GM12878 (cell line): Measurements from ENCODE around the gene TRIM6. TPM values are rescaled to one million over a fixed set of nuclear protein-coding genes. Genes with fewer than 3 reads are reported as not detected.
A peak's percentile ranks its signal among the peaks of the same experiment; 100 is the strongest.

Experiments
- ATF2 ChIP-seq: IDR thresholded peaks from 2 replicates; pipeline ENCODE4 v1.6.1; 2012; ENCODE audit warnings: low read length, inconsistent platforms
- CBX5 ChIP-seq: sonication (generic); IDR thresholded peaks from 2 replicates; pipeline ENCODE4 v1.6.1; 2016; ENCODE audit warnings: low read depth, moderate library complexity, mild to moderate bottlenecking, inconsistent platforms
- CUX1 ChIP-seq: IDR thresholded peaks from 2 replicates; pipeline ENCODE4 v1.6.1; 2012; ENCODE audit warnings: improper control_type of control experiment, low read depth, low read length; ENCODE audit not compliant: insufficient replicate concordance
- PKNOX1 ChIP-seq: fragments of 450-650 bp; IDR thresholded peaks from 2 replicates; pipeline ENCODE4 v1.6.1; 2016; ENCODE audit warnings: mild to moderate bottlenecking
- SIN3A ChIP-seq: IDR thresholded peaks from 2 replicates; pipeline ENCODE4 v1.6.1; 2012; ENCODE audit warnings: low read depth, low read length, improper control_type of control experiment
- SP1 ChIP-seq: IDR thresholded peaks from one replicate; pipeline ENCODE4 v1.6.1; 2011; ENCODE audit warnings: low read depth, low read length
- TCF7 ChIP-seq: IDR thresholded peaks from 2 replicates; pipeline ENCODE4 v1.6.1; 2014; ENCODE audit warnings: antibody characterized with exemption, borderline replicate concordance
- ZBTB11 ChIP-seq: fragments of 450-650 bp; formaldehyde crosslinking; IDR thresholded peaks from 2 replicates; pipeline ENCODE4 v1.5.0; 2022; ENCODE audit warnings: mild to moderate bottlenecking, missing genetic modification characterization
- polyA plus RNA-seq, 11 experiments: library from polyadenylated mRNA; depleted of rRNA in 4 of 11; unstranded in 6 of 11; stranded (reverse) in 5 of 11; fragments of >200 nt; fragmentation: Nextera tagmentation in 4 of 11; fragmentation: Illumina TruSeq in 1 of 11; extraction: Ambion mirVana in 4 of 11; extraction: Trizol in 1 of 11; gene quantifications; 1 replicate in 1 of 11; 2 replicates in 10 of 11; pipeline versions ENCODE4 v1.2.1 to v1.2.3, GENCODE V29; 2011 to 2016; ENCODE audit warnings: inconsistent platforms in 2 of 11, missing spikeins in 2 of 11, low read depth in 1 of 11
- total RNA-seq, 4 experiments: library from RNA; depleted of rRNA in 3 of 4; stranded (reverse); fragments of >200 nt in 3 of 4; fragmentation: Illumina TruSeq in 1 of 4; extraction: Trizol in 1 of 4; gene quantifications; 2 replicates each; pipeline versions ENCODE4 v1.2.1 to v1.2.3, GENCODE V29; 2013 to 2021

Gene TRIM6
- total and polyA plus RNA-seq, 10 of the 15 experiments (the other 5 are each of a cell fraction or from before 2014, with no cell fraction given): 1.4 to 6.8 (median 4.2) TPM

- TF ChIP-seq CUX1 (no peak), ZBTB11 (CRISPR knock-in tag) (no peak), SIN3A (no peak), PKNOX1 (peak; percentile 13; the same call in 1 of the 2 replicates), ATF2 (0 out of 2 replicates have a peak, but pooled peaks have one; percentile 18), SP1 (peak; percentile 15), TCF7 (peak; percentile 73), CBX5 (peak; percentile 86; the same call in 1 of the 2 replicates)
These were observed 35.7 kb downstream of the TRIM6 start (continued) for GRCh38 chr11:5631969-5632635.
